Measurements from ENCODE around the gene KCNK4. TPM values are rescaled to one million over a fixed set of nuclear protein-coding genes. Genes with fewer than 3 reads are reported as not detected.

The KCNK4 gene
- total RNA-seq (not detected), polyA plus RNA-seq (ENCODE audit: insufficient read depth, low read depth, low replicate concordance) (not detected)
- long read RNA-seq, donor 1: 0 reads
- long read RNA-seq, donor 2: 0 reads
- long read RNA-seq, donor 3: 0 reads
- long read RNA-seq, donor 4: 0 reads
- long read RNA-seq, donor 5: 0 reads
- long read RNA-seq, donor 6: 0 reads
- long read RNA-seq, donor 7: 0 reads
- long read RNA-seq, donor 8: 0 reads
- long read RNA-seq, donor 9: 0 reads
- long read RNA-seq, donor 10: 0 reads

- H3K27ac ChIP-seq (ENCODE audit: low read depth in 2 of 2, low read length in 2 of 2): no peak within 1 kb of the TSS
- H3K4me1 ChIP-seq (ENCODE audit: control insufficient read depth in 2 of 3, insufficient read depth in 2 of 3, low read depth in 1 of 3, low read length in 3 of 3): peaks cover 0 to 6% (median 0%) of the 10 kb centered on the region in 3 donors
- peaks cover 29% of the 10 kb centered on the region for H3K27me3 ChIP-seq (ENCODE audit: control insufficient read depth, insufficient read depth, low read length)
- no peak within 1 kb of the TSS for H3K4me3 ChIP-seq (ENCODE audit: low read length in 3 of 3)
- no peak for TF ChIP-seq CTCF (IDR thresholded peaks at IDR 0.05; ENCODE audit: borderline replicate concordance, extremely low read depth, insufficient read depth)
- no peaks in the 10 kb centered on the region for H3K36me3 ChIP-seq (ENCODE audit: control insufficient read depth in 2 of 3, insufficient read depth in 3 of 3, low read length in 3 of 3)
- DNase-seq (peak in 2 of 5 donors; percentile 62 to 77), FAIRE-seq (no peak)
- intact Hi-C loops (cut with DNase I): no loop called here
- no peaks in the 10 kb centered on the region for H3K9me3 ChIP-seq (ENCODE audit: control insufficient read depth in 2 of 3, insufficient read depth in 1 of 3, low read length in 3 of 3)
- no peak within 1 kb of the TSS for H3K9ac ChIP-seq (ENCODE audit: low read length in 3 of 3)
These were observed at the start of gene KCNK4 for GRCh38 chr11:64291262-64291751. KCNK4 (plus strand) TSS chr11:64291302; CDS start chr11:64293019, 1,717 bp downstream.

DNA sequence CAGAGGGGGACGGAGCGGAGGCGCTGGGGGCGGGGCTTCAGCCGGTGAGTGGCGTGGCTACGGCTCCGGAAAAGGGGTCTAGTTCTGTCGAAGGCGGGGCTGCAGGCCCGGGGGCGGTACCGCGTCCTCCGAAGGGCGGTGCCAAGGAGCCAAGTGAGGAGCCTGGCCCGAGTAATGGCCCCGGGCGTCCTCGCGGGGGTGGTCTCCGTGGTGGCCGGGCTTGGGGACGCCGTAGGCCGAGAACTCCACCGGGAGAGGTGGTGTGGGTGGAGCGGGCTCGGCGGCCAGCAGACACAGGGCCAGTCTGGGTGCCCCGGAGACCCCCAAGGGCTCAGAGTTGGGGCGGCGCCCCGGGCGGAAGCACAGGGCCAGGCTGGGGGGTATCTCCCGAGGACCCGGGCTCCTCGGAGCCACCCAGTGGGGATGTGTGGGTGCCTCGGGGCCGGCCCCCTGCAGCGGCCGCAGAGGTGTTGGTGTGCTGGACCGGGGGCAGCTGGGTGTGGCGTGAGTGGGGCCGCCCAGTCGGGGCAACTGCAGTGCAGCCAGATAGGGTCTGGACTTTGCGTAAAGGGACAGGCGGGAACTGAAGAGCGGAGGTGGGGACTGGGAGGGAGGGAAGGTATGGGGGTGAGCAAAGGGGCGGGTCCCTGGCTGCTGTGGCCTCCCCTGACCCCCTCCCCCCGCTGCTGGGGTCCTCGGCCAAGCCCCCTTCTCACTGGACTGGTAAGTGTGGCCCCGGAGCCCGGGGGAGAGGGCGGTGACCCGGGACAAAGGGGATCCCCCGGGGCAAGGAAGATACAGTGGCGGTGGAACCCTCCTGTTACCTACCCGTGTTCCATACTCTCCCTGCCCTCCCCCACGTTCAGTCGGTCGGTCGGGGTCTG is 49.4 kb upstream of the KCNK4 start:
- intact Hi-C loops (cut with DNase I): no loop called here
- Histone ChIP-seq H3K4me3 (ENCODE audit: low read length in 3 of 3) (peak overlapping the region; percentile 48 to 91 (median 63)), H3K9me3 (ENCODE audit: control insufficient read depth in 2 of 3, insufficient read depth in 1 of 3, low read length in 3 of 3) (no peaks in the 10 kb centered on the region), H3K4me1 (ENCODE audit: control insufficient read depth in 2 of 3, insufficient read depth in 2 of 3, low read depth in 1 of 3, low read length in 3 of 3) (peaks cover 0 to 39% (median 23%) of the 10 kb centered on the region in 3 donors), H3K27ac (ENCODE audit: low read depth in 2 of 2, low read length in 2 of 2) (peak overlapping the region; percentile 100), H3K27me3 (ENCODE audit: control insufficient read depth, insufficient read depth, low read length) (no peaks in the 10 kb centered on the region), H3K36me3 (ENCODE audit: control insufficient read depth in 2 of 3, insufficient read depth in 3 of 3, low read length in 3 of 3) (peaks cover 0 to 18% (median 12%) of the 10 kb centered on the region in 3 donors), H3K9ac (ENCODE audit: low read length in 3 of 3) (peak overlapping the region; percentile 20 to 80 (median 69))
- TF ChIP-seq CTCF (IDR thresholded peaks at IDR 0.05; ENCODE audit: borderline replicate concordance, extremely low read depth, insufficient read depth): peak; percentile 12
- FAIRE-seq: peak; percentile 72
- peak in 3 of 5 donors; percentile 72 to 94 (median 92) for DNase-seq

GRCh38 chr11:64243236-64243854 is 47.8 kb upstream of the KCNK4 start:
- no peak for DNase-seq
- Histone ChIP-seq H3K9me3 (ENCODE audit: control insufficient read depth in 2 of 3, insufficient read depth in 1 of 3, low read length in 3 of 3) (no peaks in the 10 kb centered on the region), H3K9ac (ENCODE audit: low read length in 3 of 3) (peak overlapping the region in 1 of 3 donors; percentile 12), H3K27me3 (ENCODE audit: control insufficient read depth, insufficient read depth, low read length) (no peaks in the 10 kb centered on the region), H3K4me1 (ENCODE audit: control insufficient read depth in 2 of 3, insufficient read depth in 2 of 3, low read depth in 1 of 3, low read length in 3 of 3) (peaks cover 0 to 40% (median 15%) of the 10 kb centered on the region in 3 donors), H3K27ac (ENCODE audit: low read depth in 2 of 2, low read length in 2 of 2) (no peak overlapping the region), H3K4me3 (ENCODE audit: low read length in 3 of 3) (no peak overlapping the region), H3K36me3 (ENCODE audit: control insufficient read depth in 2 of 3, insufficient read depth in 3 of 3, low read length in 3 of 3) (peaks cover 0 to 10% (median 7%) of the 10 kb centered on the region in 3 donors)
- TF ChIP-seq CTCF (IDR thresholded peaks at IDR 0.05; ENCODE audit: borderline replicate concordance, extremely low read depth, insufficient read depth): no peak
- intact Hi-C loops (cut with DNase I): no loop called here
- no peak for FAIRE-seq

Measured in kidney (tissue), 22 donors.